MM.1S (cell line): Measurements from ENCODE around the gene CAPZA1.

Experiments
- CTCF ChIP-seq: fragments of 300-600 bp; sonication (generic); IDR thresholded peaks from 2 replicates; pipeline ENCODE4 v1.5.1; 2016; ENCODE audit warnings: antibody characterized with exemption, low read length, mixed read lengths
- EZH2 ChIP-seq: fragments of 300-600 bp; sonication (generic); optimal IDR thresholded peaks from 2 replicates; pipeline ENCODE3; 2017; ENCODE audit warnings: low read depth, mild to moderate bottlenecking, antibody characterized with exemption, low read length, mixed read lengths
- EZH2phosphoT487 ChIP-seq: fragments of 300-600 bp; sonication (generic); IDR thresholded peaks from 2 replicates; pipeline ENCODE4 v1.6.1; 2018; ENCODE audit warnings: antibody characterized with exemption, low read length

GRCh38 chr1:112693821-112694220 lies 74.2 kb downstream of the CAPZA1 start:
- TF ChIP-seq CTCF (no peak), EZH2 (no peak), EZH2phosphoT487 (no peak)
